Right lobe of liver (tissue), 6 donors: Measurements from ENCODE around the gene ANKRD63. TPM values are rescaled to one million over a fixed set of nuclear protein-coding genes. Genes with fewer than 3 reads are reported as not detected.

Experiments used
- ATAC-seq, 4 donors: fragments of 200-7000 bp; cut with Tn5 transposase; one replicate each; pipeline ENCODE4 v1.9.1; 2020; ENCODE audit warnings: mild to moderate bottlenecking in 4 of 4, moderate library complexity in 4 of 4
- DNase-seq, 3 donors: peaks; one replicate each; pipeline ENCODE4 v3.0.0-alpha.2; 2020
- H3K27ac ChIP-seq, 3 donors: fragments of 200-600 bp; one replicate each; pipeline ENCODE4 v1.8.0; 2022
- H3K27me3 ChIP-seq, 2 donors: fragments of 200-600 bp; one replicate each; pipeline ENCODE4 v1.8.0; 2022
- H3K36me3 ChIP-seq, 4 donors: fragments of 200-600 bp; sonication (generic) in 1 of 4; one replicate each; pipeline versions ENCODE4 v1.5.1 to v1.8.0; 2017 to 2022; ENCODE audit warnings: control low read depth in 1 of 4
- H3K4me1 ChIP-seq, 4 donors: fragments of 200-600 bp; sonication (generic) in 1 of 4; one replicate each; pipeline versions ENCODE4 v1.5.1 to v1.8.0; 2017 to 2022; ENCODE audit warnings: control low read depth in 1 of 4
- H3K4me3 ChIP-seq, 3 donors: fragments of 200-600 bp; one replicate each; pipeline ENCODE4 v1.8.0; 2022
- H3K9me3 ChIP-seq, 4 donors: fragments of 200-600 bp; sonication (generic) in 1 of 4; one replicate each; pipeline versions ENCODE4 v1.5.1 to v1.8.0; 2017 to 2022; ENCODE audit warnings: control low read depth in 1 of 4
- POLR2A ChIP-seq: fragments of 450-650 bp; IDR thresholded peaks from one replicate; pipeline ENCODE4 v1.6.1; 2017; ENCODE audit warnings: antibody characterized with exemption, mild to moderate bottlenecking
- WGBS: methylation state at CpG from one replicate; pipeline ENCODE4 v1.1.6; 2018; ENCODE audit warnings: low coverage, low lambda C conversion rate; ENCODE audit not compliant: insufficient coverage; ENCODE audit errors: missing lambda C conversion rate; 5-methylcytosine and 5-hydroxymethylcytosine counted together
- intact Hi-C, 2 donors: fragments of 100-400 bp; cut with DNase I; formaldehyde crosslinking; loops; one replicate each; pipeline versions ENCODE4 v1.11.2 to v1.14.1; 2022
- total RNA-seq, 6 experiments: library from RNA; depleted of rRNA in 2 of 6; stranded (reverse); fragments of >200 nt in 2 of 6; fragmentation: NEBNext Ultra II Directional in 3 of 6; extraction: Animal tissue kit (Norgen Biotek cat#: 25700) in 3 of 6; gene quantifications; one replicate each; pipeline versions ENCODE4 v1.1.0 to v1.2.4, GENCODE V29; 2016 to 2023
- TF ChIP-seq, protein P1 (sequence below), 4 donors: fragments of 200-600 bp in 3 of 4; fragments of 450-650 bp in 1 of 4; IDR thresholded peaks; one replicate each; pipeline versions ENCODE4 v1.5.1 to v1.8.0; 2016 to 2022; ENCODE audit warnings: antibody characterized with exemption in 4 of 4, mild to moderate bottlenecking in 2 of 4
- donor health status: DM: no; HTN: yes; CAD: no.
- donor health status: DM: no; HTN: no; CAD: no.
- donor health status: DM: no; HTN: no; CAD: no.
- donor health status: DM: no; HTN: yes; CAD: no.
- donor health status: DM: no; HTN: yes; CAD: no.

Gene ANKRD63
- total RNA-seq, 6 experiments from 2014 or later = 0.24 TPM; not detected in 5

DNA sequence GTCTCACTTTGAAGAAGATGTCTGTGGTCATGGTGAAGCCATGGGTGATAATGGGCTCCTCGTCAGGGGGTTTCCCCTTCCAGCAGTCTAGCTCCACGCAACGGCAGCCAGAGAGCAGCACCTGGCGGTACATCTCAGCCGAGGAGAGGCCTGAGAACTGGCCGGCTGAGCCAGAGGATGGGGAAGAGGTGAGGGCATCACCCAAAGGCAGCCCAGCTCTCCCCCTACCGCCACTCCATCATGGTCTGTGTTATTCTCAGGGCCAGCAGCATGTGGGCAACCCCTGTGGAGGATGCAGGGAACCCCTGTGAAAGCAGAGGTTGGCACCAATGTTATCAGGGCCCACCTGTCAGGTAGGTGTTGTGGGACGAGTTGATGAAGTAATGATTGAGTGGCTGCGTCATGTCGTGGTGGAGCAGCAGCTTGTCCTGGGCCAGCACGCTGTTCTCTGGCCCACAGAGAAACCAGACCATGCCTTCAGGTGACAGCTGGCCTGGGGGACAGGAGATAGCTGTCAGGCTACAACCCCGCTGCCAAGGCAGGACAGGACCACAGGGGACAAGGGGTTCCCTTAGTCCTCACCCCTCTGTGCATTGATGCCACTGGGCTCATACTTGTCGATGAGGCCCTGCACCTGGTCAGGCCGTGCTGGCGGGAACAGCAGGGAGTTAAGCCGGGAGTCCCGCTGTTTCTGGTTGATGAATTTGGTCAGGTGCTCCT is 15.5 kb upstream of the ANKRD63 start:
- TF ChIP-seq, protein P1, sequence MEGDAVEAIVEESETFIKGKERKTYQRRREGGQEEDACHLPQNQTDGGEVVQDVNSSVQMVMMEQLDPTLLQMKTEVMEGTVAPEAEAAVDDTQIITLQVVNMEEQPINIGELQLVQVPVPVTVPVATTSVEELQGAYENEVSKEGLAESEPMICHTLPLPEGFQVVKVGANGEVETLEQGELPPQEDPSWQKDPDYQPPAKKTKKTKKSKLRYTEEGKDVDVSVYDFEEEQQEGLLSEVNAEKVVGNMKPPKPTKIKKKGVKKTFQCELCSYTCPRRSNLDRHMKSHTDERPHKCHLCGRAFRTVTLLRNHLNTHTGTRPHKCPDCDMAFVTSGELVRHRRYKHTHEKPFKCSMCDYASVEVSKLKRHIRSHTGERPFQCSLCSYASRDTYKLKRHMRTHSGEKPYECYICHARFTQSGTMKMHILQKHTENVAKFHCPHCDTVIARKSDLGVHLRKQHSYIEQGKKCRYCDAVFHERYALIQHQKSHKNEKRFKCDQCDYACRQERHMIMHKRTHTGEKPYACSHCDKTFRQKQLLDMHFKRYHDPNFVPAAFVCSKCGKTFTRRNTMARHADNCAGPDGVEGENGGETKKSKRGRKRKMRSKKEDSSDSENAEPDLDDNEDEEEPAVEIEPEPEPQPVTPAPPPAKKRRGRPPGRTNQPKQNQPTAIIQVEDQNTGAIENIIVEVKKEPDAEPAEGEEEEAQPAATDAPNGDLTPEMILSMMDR (IDR thresholded peaks at IDR 0.05) = no peak
- TF ChIP-seq POLR2A = no peak
- Histone ChIP-seq H3K9me3 (no peaks in the 10 kb centered on the region), H3K4me1 (no peaks in the 10 kb centered on the region), H3K4me3 (no peak overlapping the region), H3K36me3 (no peaks in the 10 kb centered on the region), H3K27me3 (no peaks in the 10 kb centered on the region), H3K27ac (no peak overlapping the region)
- DNase-seq (peak in 2 of 3 donors; percentile 11 to 30), ATAC-seq (no peak)
- intact Hi-C loops = no loop called here
- WGBS = 84% methylated on average over 6 of the region's 17 CpGs

DNA sequence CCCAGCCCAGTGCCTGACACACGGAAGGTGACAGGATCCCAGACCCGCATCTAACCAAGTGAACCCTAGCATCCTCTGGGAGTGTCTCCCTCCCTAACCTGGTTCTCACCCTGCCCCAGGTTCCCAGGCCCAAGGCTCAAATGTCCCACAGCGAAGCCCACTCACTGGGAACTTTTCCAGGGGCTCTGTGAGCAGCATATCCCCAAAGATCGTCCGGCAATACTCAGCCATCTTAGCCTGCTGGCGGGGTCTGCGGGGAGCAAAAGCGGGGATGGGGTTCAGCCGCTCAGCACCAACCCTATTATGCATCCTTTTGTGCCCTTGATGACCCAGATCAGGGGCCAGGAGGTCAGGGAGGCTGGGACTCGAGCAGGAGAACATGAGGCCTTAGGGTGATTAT is 14.5 kb upstream of the ANKRD63 start:
- H3K27me3 ChIP-seq = no peaks in the 10 kb centered on the region
- H3K4me1 ChIP-seq = no peaks in the 10 kb centered on the region
- H3K36me3 ChIP-seq = no peaks in the 10 kb centered on the region
- H3K27ac ChIP-seq = no peak overlapping the region
- H3K9me3 ChIP-seq = no peaks in the 10 kb centered on the region
- ATAC-seq (no peak), DNase-seq (peak in 2 of 3 donors; percentile 3 to 26)
- no peak for TF ChIP-seq POLR2A
- TF ChIP-seq, protein P1 (IDR thresholded peaks at IDR 0.05) = no peak
- intact Hi-C loops = no loop called here
- H3K4me3 ChIP-seq = no peak overlapping the region
- WGBS = 76% methylated on average over 6 of the region's 10 CpGs

DNA sequence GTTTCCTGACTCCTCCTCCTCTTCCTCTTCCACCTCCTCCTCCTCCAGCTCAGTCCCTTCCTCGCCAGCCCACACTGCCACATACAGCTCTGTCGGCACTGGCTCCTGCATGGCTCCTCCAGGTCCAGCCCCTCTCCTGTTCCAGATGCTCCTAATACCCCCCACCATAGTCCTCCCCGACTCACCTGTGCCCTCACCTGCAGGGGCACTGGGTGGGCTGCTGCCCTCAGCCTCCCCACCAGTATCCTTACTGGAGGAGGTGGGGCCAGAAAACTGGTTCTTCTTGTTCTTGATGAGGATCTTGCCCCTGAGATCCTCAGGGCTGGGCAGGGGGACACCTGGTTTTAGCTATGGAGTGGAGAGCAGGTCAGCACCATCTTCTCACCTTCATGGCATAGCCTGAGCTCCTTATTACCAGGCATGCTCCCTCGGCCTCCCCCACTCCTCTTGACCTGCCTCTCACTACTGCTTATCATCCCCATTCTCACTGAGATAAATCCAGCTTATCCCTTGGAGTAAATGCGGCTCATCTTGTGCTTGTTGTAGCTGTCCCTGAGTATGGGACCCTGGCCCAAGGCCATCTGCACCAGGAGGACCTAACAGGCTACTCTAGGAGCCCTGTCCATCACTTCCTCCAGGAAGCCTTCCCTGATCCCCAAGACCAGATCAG is 13.8 kb upstream of the ANKRD63 start:
- peak in 2 of 3 donors; percentile 9 to 35 for DNase-seq
- H3K27ac ChIP-seq = no peak overlapping the region
- H3K9me3 ChIP-seq = no peaks in the 10 kb centered on the region
- no peaks in the 10 kb centered on the region for H3K36me3 ChIP-seq
- ATAC-seq = no peak
- TF ChIP-seq POLR2A = no peak
- TF ChIP-seq, protein P1 (IDR thresholded peaks at IDR 0.05) = no peak
- H3K27me3 ChIP-seq = no peaks in the 10 kb centered on the region
- 75% methylated on average over 3 of the region's 5 CpGs for WGBS
- intact Hi-C loops = no loop called here
- H3K4me3 ChIP-seq = no peak overlapping the region
- no peaks in the 10 kb centered on the region for H3K4me1 ChIP-seq

DNA sequence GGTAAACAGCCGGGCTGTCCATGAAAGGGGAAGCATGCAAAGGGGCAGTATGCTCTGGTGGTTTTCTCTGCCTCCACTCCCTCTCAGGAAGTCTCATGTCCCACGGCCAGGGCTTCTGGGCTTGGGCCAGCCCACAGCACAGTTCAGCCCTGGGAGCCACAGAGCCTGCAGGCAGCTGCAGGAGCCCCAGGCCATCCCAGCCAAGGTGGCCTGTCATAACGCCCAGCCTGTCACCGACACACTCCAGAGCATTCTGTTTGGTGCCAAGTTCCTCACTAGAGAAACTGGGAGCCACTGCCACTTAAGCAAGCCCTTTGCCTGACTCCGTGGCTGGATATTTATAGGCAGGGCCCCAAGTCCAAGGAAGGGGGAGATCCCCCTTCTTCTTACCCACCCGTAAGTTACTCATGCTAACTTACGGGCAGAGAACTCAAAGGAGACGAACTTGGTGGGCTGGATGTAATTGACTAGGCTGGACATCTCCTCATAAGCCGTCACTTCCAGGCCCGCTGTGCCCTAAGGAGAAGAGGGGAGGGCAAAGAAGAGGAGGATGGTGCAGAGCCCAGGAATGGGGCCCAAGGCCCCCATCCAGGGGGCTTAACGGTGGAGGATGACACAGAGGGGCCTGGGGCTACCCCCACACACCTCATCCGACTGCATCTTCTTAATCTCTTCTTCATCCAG is 13.2 kb upstream of the ANKRD63 start:
- ATAC-seq = no peak
- peaks cover 0 to 4% (median 0%) of the 10 kb centered on the region in 4 donors for H3K4me1 ChIP-seq
- H3K4me3 ChIP-seq = no peak overlapping the region
- no peak for TF ChIP-seq POLR2A
- TF ChIP-seq, protein P1 (IDR thresholded peaks at IDR 0.05) = no peak
- H3K27me3 ChIP-seq = no peaks in the 10 kb centered on the region
- peak in 2 of 3 donors; percentile 15 to 43 for DNase-seq
- intact Hi-C loops = no loop called here
- H3K9me3 ChIP-seq = no peaks in the 10 kb centered on the region
- 60% methylated on average over 5 of the region's 12 CpGs for WGBS
- no peaks in the 10 kb centered on the region for H3K36me3 ChIP-seq
- no peak overlapping the region for H3K27ac ChIP-seq
